Measurements from ENCODE around the gene CCDC87. TPM values are rescaled to one million over a fixed set of nuclear protein-coding genes. Genes with fewer than 3 reads are reported as not detected.

CCDC87 gene
- total RNA-seq, 1 donor from 2014 or later: 1.1 TPM

DNA sequence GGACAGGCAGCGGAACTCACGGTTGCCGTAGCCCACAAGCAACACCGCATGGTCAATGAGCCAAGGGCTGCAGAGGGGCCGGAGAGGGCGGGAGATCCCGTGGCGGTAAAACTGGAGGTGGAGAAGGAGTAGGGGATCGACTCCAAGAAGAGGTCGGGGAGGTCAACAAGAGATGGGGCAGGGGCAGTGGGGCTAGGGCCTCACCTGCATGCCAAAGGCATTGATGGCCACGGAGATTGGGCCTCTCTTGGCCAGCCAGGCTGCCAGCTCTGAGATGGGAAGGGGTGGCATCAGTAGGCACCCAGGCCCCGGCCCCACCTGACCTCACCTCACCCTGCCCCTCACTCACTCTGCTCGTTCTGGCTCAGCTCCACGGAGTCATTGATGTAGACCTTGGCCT lies 28.3 kb downstream of the CCDC87 start:
- no peak for DNase-seq (ENCODE audit: low spot score, unreplicated experiment)
- Mint-ChIP-seq H3K4me1 (ENCODE audit: low read depth) (no peaks in the 10 kb centered on the region), H3K27ac (no peak overlapping the region), H3K4me3 (ENCODE audit: low read depth) (no peak overlapping the region), H3K36me3 (ENCODE audit: insufficient read depth) (no peaks in the 10 kb centered on the region), H3K9me3 (ENCODE audit: low read depth) (no peaks in the 10 kb centered on the region), H3K27me3 (no peaks in the 10 kb centered on the region)
- no peak for TF ChIP-seq CTCF (IDR thresholded peaks at IDR 0.05; ENCODE audit: unreplicated experiment)

GRCh38 chr11:66563832-66564231 lies 29.0 kb downstream of the CCDC87 start:
- H3K9me3 Mint-ChIP-seq (ENCODE audit: low read depth): no peaks in the 10 kb centered on the region
- no peak for DNase-seq (ENCODE audit: low spot score, unreplicated experiment)
- TF ChIP-seq CTCF (IDR thresholded peaks at IDR 0.05; ENCODE audit: unreplicated experiment): no peak
- H3K4me3 Mint-ChIP-seq (ENCODE audit: low read depth): no peak overlapping the region
- no peak overlapping the region for H3K27ac Mint-ChIP-seq
- H3K36me3 Mint-ChIP-seq (ENCODE audit: insufficient read depth): no peaks in the 10 kb centered on the region
- no peaks in the 10 kb centered on the region for H3K27me3 Mint-ChIP-seq
- no peaks in the 10 kb centered on the region for H3K4me1 Mint-ChIP-seq (ENCODE audit: low read depth)

GRCh38 chr11:66562907-66563583 lies 29.8 kb downstream of the CCDC87 start:
- no peaks in the 10 kb centered on the region for H3K27me3 Mint-ChIP-seq
- TF ChIP-seq CTCF (IDR thresholded peaks at IDR 0.05; ENCODE audit: unreplicated experiment): no peak
- DNase-seq (ENCODE audit: low spot score, unreplicated experiment): no peak
- H3K4me1 Mint-ChIP-seq (ENCODE audit: low read depth): no peaks in the 10 kb centered on the region
- no peak overlapping the region for H3K27ac Mint-ChIP-seq
- no peaks in the 10 kb centered on the region for H3K36me3 Mint-ChIP-seq (ENCODE audit: insufficient read depth)
- H3K9me3 Mint-ChIP-seq (ENCODE audit: low read depth): no peaks in the 10 kb centered on the region
- no peak overlapping the region for H3K4me3 Mint-ChIP-seq (ENCODE audit: low read depth)

DNA sequence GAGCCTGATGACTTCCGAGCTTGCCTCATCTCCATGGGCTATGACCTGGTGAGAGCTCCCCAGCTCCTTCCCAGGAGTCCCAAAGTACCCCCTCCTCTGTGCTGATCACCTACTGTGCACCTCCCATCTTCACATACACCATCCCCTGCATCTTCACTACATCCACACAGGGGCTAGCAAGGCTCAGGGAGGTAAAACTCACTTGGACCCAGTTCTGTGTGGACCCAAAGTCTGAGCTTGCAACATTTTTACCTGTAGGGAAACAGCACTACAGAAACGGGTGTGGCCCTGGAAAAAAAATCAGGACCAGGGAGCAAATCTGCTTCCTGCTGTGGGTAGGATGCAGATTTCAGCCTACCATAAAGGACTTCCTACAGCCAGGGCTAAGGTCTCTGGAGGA lies 30.6 kb downstream of the CCDC87 start:
- H3K27ac Mint-ChIP-seq: no peak overlapping the region
- DNase-seq (ENCODE audit: low spot score, unreplicated experiment): no peak
- H3K27me3 Mint-ChIP-seq: peaks cover 1% of the 10 kb centered on the region
- H3K4me1 Mint-ChIP-seq (ENCODE audit: low read depth): no peaks in the 10 kb centered on the region
- TF ChIP-seq CTCF (IDR thresholded peaks at IDR 0.05; ENCODE audit: unreplicated experiment): no peak
- H3K4me3 Mint-ChIP-seq (ENCODE audit: low read depth): no peak overlapping the region
- H3K9me3 Mint-ChIP-seq (ENCODE audit: low read depth): no peaks in the 10 kb centered on the region
- H3K36me3 Mint-ChIP-seq (ENCODE audit: insufficient read depth): no peaks in the 10 kb centered on the region

DNA sequence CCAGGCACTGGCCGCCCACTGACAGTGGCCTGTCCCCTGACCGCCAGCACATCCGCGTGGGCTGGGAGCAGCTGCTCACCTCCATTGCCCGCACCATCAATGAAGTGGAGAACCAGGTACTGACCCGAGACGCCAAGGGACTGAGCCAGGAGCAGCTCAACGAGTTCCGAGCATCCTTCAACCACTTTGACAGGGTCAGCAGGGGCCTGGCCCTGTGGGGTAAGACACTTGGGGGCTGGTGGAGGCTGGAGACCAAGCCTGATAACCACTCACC lies 31.0 kb downstream of the CCDC87 start:
- H3K36me3 Mint-ChIP-seq (ENCODE audit: insufficient read depth): no peaks in the 10 kb centered on the region
- no peaks in the 10 kb centered on the region for H3K9me3 Mint-ChIP-seq (ENCODE audit: low read depth)

More for the DNA sequence above, 31.0 kb downstream of the CCDC87 start:
- H3K27ac Mint-ChIP-seq: no peak overlapping the region
- no peak overlapping the region for H3K4me3 Mint-ChIP-seq (ENCODE audit: low read depth)
- H3K4me1 Mint-ChIP-seq (ENCODE audit: low read depth): no peaks in the 10 kb centered on the region
- no peak for DNase-seq (ENCODE audit: low spot score, unreplicated experiment)
- no peak for TF ChIP-seq CTCF (IDR thresholded peaks at IDR 0.05; ENCODE audit: unreplicated experiment)
- peaks cover 3% of the 10 kb centered on the region for H3K27me3 Mint-ChIP-seq

Measured in progenitor cell of endocrine pancreas (in vitro differentiated cells).